ENCODE data around the gene BTRC. TPM values are rescaled to one million over a fixed set of nuclear protein-coding genes. Genes with fewer than 3 reads are reported as not detected.

Gene BTRC
- total RNA-seq, 1 experiment from 2014 or later = 13.0 TPM

Other genes with a start within 250 kb of the BTRC start
- gene TLX1, start 222.9 kb upstream of the BTRC start, total RNA-seq (2014; rRNA removed; shearing (Covaris generic)) = 0.11 TPM in 1 of 2 replicates, not detected in the other
- gene LBX1, start 124.7 kb upstream of the BTRC start, total RNA-seq (2014; rRNA removed; shearing (Covaris generic)) = not detected in 2 replicates
- gene POLL, start 234.1 kb downstream of the BTRC start, total RNA-seq (2014; rRNA removed; shearing (Covaris generic)) = 24.9 and 25.0 TPM in 2 replicates
- 33.4 and 48.7 TPM in 2 replicates for gene DPCD, start 234.2 kb downstream of the BTRC start, total RNA-seq (2014; rRNA removed; shearing (Covaris generic))